ENCODE measurements around the gene SYT11. TPM values are rescaled to one million over a fixed set of nuclear protein-coding genes. Genes with fewer than 3 reads are reported as not detected.

The SYT11 gene
- total RNA-seq, 2 experiments from 2014 or later = 8.7 to 9.2 TPM

- Mint-ChIP-seq H3K9me3 (no peaks in the 10 kb centered on the region), H3K4me3 (peak overlapping the region; percentile 94), H3K27me3 (peaks cover 1% of the 10 kb centered on the region), H3K4me1 (ENCODE audit: low read depth) (peaks cover 49% of the 10 kb centered on the region), H3K27ac (peak overlapping the region; percentile 96), H3K36me3 (ENCODE audit: low read depth) (peaks cover 24% of the 10 kb centered on the region)
- POLR2A ChIA-PET = interaction anchor here (0.9 to 1.0 kb wide), 4 partner anchors 8 to 132 kb away, joined by 3 read pairs; partner anchors contain the start of gene ARHGEF2
- ATAC-seq = no peak
- CTCF ChIA-PET = interaction anchor here (0.7 to 1.8 kb wide), 6 partner anchors 9 to 210 kb away, joined by 3 to 6 read pairs (median 4); no protein-coding TSS in a partner anchor
- intact Hi-C loops (cut with micrococcal nuclease) = no loop called here
- DNase-seq = no peak
- no peak for TF ChIP-seq CTCF (IDR thresholded peaks at IDR 0.05)
Measured at GRCh38 chr1:155856257-155856974, 3.0 kb upstream of the SYT11 start.

DNA sequence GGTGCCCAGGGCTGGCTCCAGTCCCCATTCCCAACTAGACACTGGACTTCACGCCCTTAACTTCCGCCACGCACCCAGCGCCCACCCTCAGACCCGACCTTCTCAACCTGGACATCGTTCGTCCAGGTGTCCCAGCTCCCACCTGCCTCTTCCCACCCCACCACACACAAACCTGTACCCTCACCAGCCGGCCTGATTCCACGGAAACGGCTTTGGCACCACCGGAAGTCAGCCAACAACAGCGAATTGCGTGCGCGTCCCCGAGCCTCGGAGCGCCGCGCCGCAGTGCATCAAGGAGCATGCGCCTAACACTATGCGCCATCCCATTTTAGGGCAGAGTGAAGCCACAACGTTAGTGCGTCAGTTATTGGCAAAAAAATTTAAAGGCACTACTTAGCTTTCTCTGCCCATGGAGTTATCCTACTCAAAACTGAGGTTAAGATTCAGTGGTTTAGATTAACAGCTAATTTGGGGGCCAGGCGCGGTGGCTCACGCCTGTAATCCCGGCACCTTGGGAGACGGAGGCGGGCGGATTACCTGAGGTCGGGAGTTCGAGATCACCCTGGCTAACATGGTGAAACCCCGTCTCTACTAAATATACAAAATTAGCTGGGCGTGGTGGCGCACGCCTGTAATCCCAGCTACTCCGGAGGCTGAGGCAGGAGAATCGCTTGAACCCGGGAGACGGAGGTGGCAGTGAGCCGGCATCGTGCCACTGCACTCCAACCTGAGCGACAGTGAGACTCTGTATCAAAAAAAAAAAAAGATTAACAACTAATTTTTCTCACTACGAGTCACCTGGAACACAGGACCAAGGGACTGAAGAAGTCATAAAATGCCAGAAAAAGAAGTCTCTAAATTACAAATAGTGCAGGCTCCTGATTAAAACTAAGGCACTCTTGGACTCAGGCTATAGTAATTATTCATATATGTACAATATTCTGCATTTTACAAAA, 2.1 kb upstream of the SYT11 start, which contains the start of gene GON4L:
Gene GON4L, minus strand, starts transcription at position 240 of the 956 bp plus-strand sequence. CDS start 3,434 bp downstream, outside the sequence.
- peak; percentile 58 for ATAC-seq
- Mint-ChIP-seq H3K36me3 (ENCODE audit: low read depth) (peaks cover 18% of the 10 kb centered on the region), H3K27me3 (peaks cover 1% of the 10 kb centered on the region), H3K9me3 (no peaks in the 10 kb centered on the region), H3K27ac (peak within 1 kb of the TSS; percentile 96), H3K4me3 (peak within 1 kb of the TSS; percentile 94), H3K4me1 (ENCODE audit: low read depth) (peaks cover 45% of the 10 kb centered on the region)
- CTCF ChIA-PET = interaction anchor here (0.7 to 1.8 kb wide), 6 partner anchors 10 to 209 kb away, joined by 3 to 6 read pairs (median 4); no protein-coding TSS in a partner anchor
- no peak for TF ChIP-seq CTCF (IDR thresholded peaks at IDR 0.05)
- POLR2A ChIA-PET = interaction anchor here (0.9 to 1.0 kb wide), 4 partner anchors 9 to 131 kb away, joined by 3 read pairs; partner anchors contain the start of gene ARHGEF2
- peak; percentile 93 for DNase-seq
- intact Hi-C loops (cut with micrococcal nuclease) = no loop called here

DNA sequence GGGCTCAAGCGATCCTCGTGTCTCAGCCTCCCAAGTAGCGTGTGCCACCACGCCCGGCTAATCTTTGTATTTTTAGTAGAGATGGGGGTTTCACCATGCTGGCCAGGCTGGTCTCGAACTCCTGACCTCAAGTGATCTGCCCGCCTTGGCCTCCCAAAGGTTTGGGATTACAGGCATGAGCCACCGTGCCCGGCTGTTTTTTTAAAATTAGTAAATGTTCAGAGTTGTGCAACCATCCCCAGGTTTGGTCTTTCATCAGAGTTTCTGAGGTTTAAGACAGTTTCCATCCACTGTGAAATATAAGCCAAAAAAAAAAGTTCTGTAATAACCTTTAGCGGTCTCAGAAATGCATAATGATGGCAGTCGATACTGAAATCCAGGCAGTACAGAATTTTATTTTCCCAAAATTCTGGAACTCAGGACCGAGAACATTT, 550 bp upstream of the SYT11 start:
- ATAC-seq (peak; percentile 8), DNase-seq (peak; percentile 50)
- Mint-ChIP-seq H3K36me3 (ENCODE audit: low read depth) (peaks cover 7% of the 10 kb centered on the region), H3K4me3 (peak overlapping the region; percentile 94), H3K27ac (peak overlapping the region; percentile 92), H3K27me3 (peaks cover 1% of the 10 kb centered on the region), H3K9me3 (no peaks in the 10 kb centered on the region), H3K4me1 (ENCODE audit: low read depth) (peaks cover 40% of the 10 kb centered on the region)
- CTCF ChIA-PET = interaction anchor here (0.7 to 1.5 kb wide), 3 partner anchors 11 to 79 kb away, joined by 3 read pairs; no protein-coding TSS in a partner anchor
- POLR2A ChIA-PET = interaction anchor here (0.9 to 1.4 kb wide), 3 partner anchors 8 to 392 kb away, joined by 3 to 4 read pairs (median 4); no protein-coding TSS in a partner anchor
- intact Hi-C loops (cut with micrococcal nuclease) = no loop called here
- TF ChIP-seq CTCF (IDR thresholded peaks at IDR 0.05) = no peak

DNA sequence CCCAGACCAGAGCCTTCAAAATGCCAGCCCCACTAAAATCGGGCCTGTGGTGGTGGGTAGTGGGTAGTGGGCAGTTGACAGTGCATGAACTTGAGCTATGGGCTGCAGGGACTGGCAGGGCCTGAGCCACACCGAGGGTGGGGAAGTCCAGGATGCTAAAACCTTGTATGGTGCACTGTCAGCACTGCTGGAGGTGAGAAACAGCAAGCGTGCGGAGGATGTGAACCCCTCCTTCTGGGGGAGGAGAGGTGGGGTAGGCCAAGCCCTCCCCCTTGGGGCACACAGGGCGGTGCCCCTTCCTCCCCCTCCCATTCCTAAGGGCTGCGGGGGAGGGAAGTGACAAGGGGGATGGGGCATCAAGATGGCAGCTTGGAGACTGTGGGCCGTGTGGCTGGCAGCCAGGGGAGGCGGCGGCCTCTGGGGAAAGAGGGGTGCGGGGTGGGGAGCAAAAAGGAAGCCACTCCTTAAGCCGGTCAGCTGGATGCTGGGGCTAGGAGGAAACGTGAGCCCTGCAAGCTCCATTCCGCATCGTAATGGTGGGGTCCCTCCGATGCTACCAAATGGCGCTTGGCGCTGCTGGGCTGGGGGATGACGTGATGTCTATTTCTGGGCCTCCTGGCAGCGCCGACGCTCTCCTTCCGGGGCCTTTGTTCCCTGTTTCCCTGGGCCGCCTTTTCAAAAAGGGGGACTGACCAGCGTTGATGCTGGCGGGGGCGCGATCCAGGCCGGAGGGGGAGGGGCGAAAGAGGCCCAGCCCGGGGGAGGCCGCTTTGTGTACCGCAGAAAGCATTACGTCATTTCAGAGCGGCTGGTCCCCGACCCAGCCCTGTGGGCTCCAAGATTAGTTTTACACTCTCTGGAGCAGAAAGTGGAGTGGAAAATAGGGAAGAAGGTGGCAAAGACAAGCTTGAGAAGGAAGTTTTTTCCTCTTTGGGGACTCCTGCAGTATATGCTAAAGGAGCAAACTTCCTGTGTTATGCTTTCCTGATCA, 809 bp downstream of the SYT11 start:
- ChIA-PET POLR2A (interaction anchor here (0.5 to 1.4 kb wide), 10 partner anchors 9 to 667 kb away, joined by 3 to 5 read pairs (median 3); no protein-coding TSS in a partner anchor), CTCF (interaction anchor here (0.7 to 2.5 kb wide), 4 partner anchors 10 to 129 kb away, joined by 3 to 8 read pairs (median 3); no protein-coding TSS in a partner anchor)
- ATAC-seq = peak; percentile 54
- H3K4me1 Mint-ChIP-seq (ENCODE audit: low read depth) = peaks cover 37% of the 10 kb centered on the region
- intact Hi-C loops (cut with micrococcal nuclease) = no loop called here
- peak overlapping the region; percentile 92 for H3K27ac Mint-ChIP-seq
- peaks cover 1% of the 10 kb centered on the region for H3K27me3 Mint-ChIP-seq
- H3K4me3 Mint-ChIP-seq = peak overlapping the region; percentile 94
- DNase-seq = peak; percentile 79
- H3K36me3 Mint-ChIP-seq (ENCODE audit: low read depth) = peaks cover 4% of the 10 kb centered on the region
- no peak for TF ChIP-seq CTCF (IDR thresholded peaks at IDR 0.05)
- no peaks in the 10 kb centered on the region for H3K9me3 Mint-ChIP-seq

Measured in activated CD8-positive, alpha-beta T cell treated with anti-CD3 and anti-CD28 coated beads for 36 hours (primary cell).